Ishikawa (cell line): ENCODE results near the gene SLC43A1.

Experiments used
- CEBPB ChIP-seq: IDR thresholded peaks from 2 replicates; pipeline ENCODE4 v1.6.1; 2012
- CREB1 ChIP-seq: IDR thresholded peaks from 2 replicates; pipeline ENCODE4 v1.6.1; 2012; ENCODE audit warnings: low read depth
- EGR1 ChIP-seq: IDR thresholded peaks from 2 replicates; pipeline ENCODE4 v1.6.1; 2012
- EP300 ChIP-seq: IDR thresholded peaks from 2 replicates; pipeline ENCODE4 v1.6.1; 2012; ENCODE audit warnings: borderline replicate concordance
- FOXM1 ChIP-seq: IDR thresholded peaks from 2 replicates; pipeline ENCODE4 v1.6.1; 2012; ENCODE audit warnings: low read depth, borderline replicate concordance
- NFIC ChIP-seq: IDR thresholded peaks from 2 replicates; pipeline ENCODE4 v1.6.1; 2012
- RAD21 ChIP-seq: IDR thresholded peaks from 2 replicates; pipeline ENCODE4 v1.6.1; 2012; ENCODE audit warnings: low read depth
- TAF1 ChIP-seq: IDR thresholded peaks from 2 replicates; pipeline ENCODE4 v1.6.1; 2012; ENCODE audit warnings: low read depth, mild to moderate bottlenecking
- TCF12 ChIP-seq: IDR thresholded peaks from 2 replicates; pipeline ENCODE4 v1.6.1; 2012; ENCODE audit warnings: low read depth
- TEAD4 ChIP-seq: IDR thresholded peaks from 2 replicates; pipeline ENCODE4 v1.6.1; 2012
- YY1 ChIP-seq: IDR thresholded peaks from 2 replicates; pipeline ENCODE4 v1.6.1; 2012; ENCODE audit warnings: low read depth
- ZBTB7A ChIP-seq: IDR thresholded peaks from 2 replicates; pipeline ENCODE4 v1.6.1; 2012; ENCODE audit warnings: low read depth
- TF ChIP-seq, protein P1 (sequence below): IDR thresholded peaks from 2 replicates; pipeline ENCODE4 v1.6.1; 2012; ENCODE audit warnings: low read depth, mild to moderate bottlenecking
- TF ChIP-seq, protein P2 (sequence below): IDR thresholded peaks from 2 replicates; pipeline ENCODE4 v1.6.1; 2012
- TF ChIP-seq, protein P3 (sequence below): IDR thresholded peaks from 2 replicates; pipeline ENCODE4 v1.6.1; 2012

Gene SLC43A1

DNA sequence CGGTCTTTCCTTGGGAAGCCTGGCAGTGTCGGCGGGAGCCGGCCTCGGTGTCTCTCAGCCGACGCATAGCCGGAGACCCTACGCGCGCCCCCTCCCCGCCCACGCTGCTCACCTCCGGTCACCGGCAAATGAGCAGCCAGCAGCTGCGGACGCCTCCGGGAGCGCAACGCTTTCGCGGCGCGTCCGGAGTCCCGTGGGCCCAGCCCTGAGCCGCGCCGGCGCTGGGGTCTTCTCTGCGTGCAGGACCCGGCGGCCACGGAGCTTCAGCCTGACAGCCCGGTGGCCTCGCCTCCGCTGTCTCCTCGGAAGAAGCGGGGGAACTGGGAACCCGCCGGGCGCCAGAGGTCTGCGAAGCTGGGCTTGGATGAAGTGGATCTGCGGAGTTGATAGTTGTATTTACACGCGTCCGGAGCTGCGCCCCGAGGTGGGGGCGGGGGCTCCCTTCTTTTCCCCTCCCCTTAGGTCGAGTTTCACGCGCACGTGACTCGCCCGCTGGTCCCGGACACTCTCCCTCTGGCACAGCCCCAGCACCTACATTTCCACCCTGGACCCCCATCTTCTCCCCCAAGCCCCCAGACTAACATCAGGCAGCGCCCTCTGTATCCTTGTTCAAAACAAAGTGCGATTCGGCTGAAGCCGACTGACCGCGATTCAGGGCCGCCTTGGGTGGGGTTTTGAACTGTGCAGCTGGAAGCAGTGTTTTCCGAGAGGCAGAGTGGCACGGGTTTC lies at the start of gene SLC43A1:
Gene SLC43A1, minus strand, starts transcription at position 371 of the 729 bp plus-strand sequence. CDS start 1,591 bp downstream, outside the sequence.
- TF ChIP-seq YY1: no peak
- TF ChIP-seq EGR1: peak; percentile 44; the same call in 1 of the 2 replicates
- no peak for TF ChIP-seq FOXM1
- TF ChIP-seq TEAD4: no peak
- peak; percentile 90 for TF ChIP-seq ZBTB7A
- TF ChIP-seq, protein P1, sequence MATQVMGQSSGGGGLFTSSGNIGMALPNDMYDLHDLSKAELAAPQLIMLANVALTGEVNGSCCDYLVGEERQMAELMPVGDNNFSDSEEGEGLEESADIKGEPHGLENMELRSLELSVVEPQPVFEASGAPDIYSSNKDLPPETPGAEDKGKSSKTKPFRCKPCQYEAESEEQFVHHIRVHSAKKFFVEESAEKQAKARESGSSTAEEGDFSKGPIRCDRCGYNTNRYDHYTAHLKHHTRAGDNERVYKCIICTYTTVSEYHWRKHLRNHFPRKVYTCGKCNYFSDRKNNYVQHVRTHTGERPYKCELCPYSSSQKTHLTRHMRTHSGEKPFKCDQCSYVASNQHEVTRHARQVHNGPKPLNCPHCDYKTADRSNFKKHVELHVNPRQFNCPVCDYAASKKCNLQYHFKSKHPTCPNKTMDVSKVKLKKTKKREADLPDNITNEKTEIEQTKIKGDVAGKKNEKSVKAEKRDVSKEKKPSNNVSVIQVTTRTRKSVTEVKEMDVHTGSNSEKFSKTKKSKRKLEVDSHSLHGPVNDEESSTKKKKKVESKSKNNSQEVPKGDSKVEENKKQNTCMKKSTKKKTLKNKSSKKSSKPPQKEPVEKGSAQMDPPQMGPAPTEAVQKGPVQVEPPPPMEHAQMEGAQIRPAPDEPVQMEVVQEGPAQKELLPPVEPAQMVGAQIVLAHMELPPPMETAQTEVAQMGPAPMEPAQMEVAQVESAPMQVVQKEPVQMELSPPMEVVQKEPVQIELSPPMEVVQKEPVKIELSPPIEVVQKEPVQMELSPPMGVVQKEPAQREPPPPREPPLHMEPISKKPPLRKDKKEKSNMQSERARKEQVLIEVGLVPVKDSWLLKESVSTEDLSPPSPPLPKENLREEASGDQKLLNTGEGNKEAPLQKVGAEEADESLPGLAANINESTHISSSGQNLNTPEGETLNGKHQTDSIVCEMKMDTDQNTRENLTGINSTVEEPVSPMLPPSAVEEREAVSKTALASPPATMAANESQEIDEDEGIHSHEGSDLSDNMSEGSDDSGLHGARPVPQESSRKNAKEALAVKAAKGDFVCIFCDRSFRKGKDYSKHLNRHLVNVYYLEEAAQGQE: no peak
- TF ChIP-seq NFIC: no peak; the same call in 1 of the 2 replicates
- TF ChIP-seq, protein P2, sequence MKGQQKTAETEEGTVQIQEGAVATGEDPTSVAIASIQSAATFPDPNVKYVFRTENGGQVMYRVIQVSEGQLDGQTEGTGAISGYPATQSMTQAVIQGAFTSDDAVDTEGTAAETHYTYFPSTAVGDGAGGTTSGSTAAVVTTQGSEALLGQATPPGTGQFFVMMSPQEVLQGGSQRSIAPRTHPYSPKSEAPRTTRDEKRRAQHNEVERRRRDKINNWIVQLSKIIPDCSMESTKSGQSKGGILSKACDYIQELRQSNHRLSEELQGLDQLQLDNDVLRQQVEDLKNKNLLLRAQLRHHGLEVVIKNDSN: peak; percentile 92
- TF ChIP-seq RAD21: no peak
- no peak for TF ChIP-seq CREB1
- TF ChIP-seq, protein P3, sequence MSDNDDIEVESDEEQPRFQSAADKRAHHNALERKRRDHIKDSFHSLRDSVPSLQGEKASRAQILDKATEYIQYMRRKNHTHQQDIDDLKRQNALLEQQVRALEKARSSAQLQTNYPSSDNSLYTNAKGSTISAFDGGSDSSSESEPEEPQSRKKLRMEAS: peak; percentile 46; the same call in 1 of the 2 replicates
- TF ChIP-seq CEBPB: no peak
- no peak for TF ChIP-seq EP300
- no peak for TF ChIP-seq TCF12
- TF ChIP-seq TAF1: no peak

DNA sequence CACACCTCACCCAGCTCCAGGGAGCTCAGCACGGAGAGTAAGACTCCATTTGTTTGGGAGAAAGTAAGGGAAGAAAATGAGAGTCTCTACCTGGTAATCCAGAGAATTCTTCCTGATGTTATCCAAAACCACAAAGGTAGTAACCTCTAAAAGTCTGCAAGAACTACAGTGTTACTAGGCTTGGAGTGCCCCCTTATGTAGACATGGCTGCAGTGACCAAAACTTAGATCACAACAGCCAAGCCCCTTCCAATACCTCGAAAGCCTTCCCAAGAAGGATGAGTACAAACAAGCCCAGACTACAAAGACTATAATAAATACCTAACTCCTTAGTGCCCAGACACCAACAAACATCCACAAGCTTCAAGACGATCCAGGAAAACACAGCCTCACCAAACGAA lies 47.1 kb upstream of the SLC43A1 start:
- TF ChIP-seq, protein P2: no peak
- TF ChIP-seq RAD21 (peak; percentile 40), TCF12 (no peak)
- TF ChIP-seq, protein P1: no peak

DNA sequence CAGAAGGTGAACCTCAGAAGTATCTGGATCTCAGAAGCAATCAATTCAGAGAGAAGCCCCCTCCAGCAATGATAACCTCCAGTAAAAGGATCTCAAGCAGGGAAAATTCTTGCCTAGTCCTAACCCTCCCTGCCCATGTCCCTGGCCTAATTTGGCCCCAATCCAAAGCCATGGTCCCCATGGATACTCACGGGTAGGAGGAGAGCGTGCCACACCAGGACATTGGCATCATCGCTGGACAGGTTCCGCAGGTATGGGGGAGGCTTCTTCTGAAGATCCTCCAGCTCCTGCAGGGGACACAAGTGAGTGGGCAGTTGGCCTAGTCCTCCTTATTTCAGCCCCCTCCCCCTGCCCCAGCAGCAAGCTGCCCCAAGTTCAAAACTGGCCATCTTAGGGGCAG lies 44.6 kb upstream of the SLC43A1 start:
- TF ChIP-seq NFIC: peak; percentile 67
- no peak for TF ChIP-seq TCF12
- no peak for TF ChIP-seq CEBPB
- no peak for TF ChIP-seq TAF1

GRCh38 chr11:57556041-57556440 lies 40.5 kb upstream of the SLC43A1 start:
- TF ChIP-seq CEBPB: no peak
- TF ChIP-seq RAD21: no peak
- TF ChIP-seq, protein P1: no peak
- no peak for TF ChIP-seq EP300
- TF ChIP-seq, protein P2: no peak
- no peak for TF ChIP-seq ZBTB7A
- TF ChIP-seq YY1: no peak
- TF ChIP-seq FOXM1: no peak
- no peak for TF ChIP-seq TAF1
- TF ChIP-seq TEAD4: no peak
- TF ChIP-seq TCF12: no peak
- TF ChIP-seq CREB1: no peak
- TF ChIP-seq, protein P3: no peak
